Measurements from ENCODE around the gene CACUL1.

GRCh38 chr10:118674226-118674919 lies 80.4 kb downstream of the CACUL1 start:
- TF ChIP-seq, protein P1, sequence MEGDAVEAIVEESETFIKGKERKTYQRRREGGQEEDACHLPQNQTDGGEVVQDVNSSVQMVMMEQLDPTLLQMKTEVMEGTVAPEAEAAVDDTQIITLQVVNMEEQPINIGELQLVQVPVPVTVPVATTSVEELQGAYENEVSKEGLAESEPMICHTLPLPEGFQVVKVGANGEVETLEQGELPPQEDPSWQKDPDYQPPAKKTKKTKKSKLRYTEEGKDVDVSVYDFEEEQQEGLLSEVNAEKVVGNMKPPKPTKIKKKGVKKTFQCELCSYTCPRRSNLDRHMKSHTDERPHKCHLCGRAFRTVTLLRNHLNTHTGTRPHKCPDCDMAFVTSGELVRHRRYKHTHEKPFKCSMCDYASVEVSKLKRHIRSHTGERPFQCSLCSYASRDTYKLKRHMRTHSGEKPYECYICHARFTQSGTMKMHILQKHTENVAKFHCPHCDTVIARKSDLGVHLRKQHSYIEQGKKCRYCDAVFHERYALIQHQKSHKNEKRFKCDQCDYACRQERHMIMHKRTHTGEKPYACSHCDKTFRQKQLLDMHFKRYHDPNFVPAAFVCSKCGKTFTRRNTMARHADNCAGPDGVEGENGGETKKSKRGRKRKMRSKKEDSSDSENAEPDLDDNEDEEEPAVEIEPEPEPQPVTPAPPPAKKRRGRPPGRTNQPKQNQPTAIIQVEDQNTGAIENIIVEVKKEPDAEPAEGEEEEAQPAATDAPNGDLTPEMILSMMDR (IDR thresholded peaks at IDR 0.05), result no peak
- TF ChIP-seq POLR2A (IDR thresholded peaks at IDR 0.05; ENCODE audit: low read depth) (no peak), EP300 (IDR thresholded peaks at IDR 0.05) (no peak), POLR2AphosphoS5 (IDR thresholded peaks at IDR 0.05) (no peak)
